H1 (cell line): ENCODE data around the gene SLC35B2. TPM values are rescaled to one million over a fixed set of nuclear protein-coding genes. Genes with fewer than 3 reads are reported as not detected.

Source experiments
- CTCF ChIA-PET: fragments of 300-600 bp; sonication (Branson Sonifier 250); formaldehyde crosslinking; loops from one replicate; lab custom pipeline; 2021; ENCODE audit not compliant: partially characterized antibody; lab: Charles Lee
- POLR2A ChIA-PET: fragments of 300-600 bp; sonication (Branson Sonifier 250); formaldehyde crosslinking; loops from one replicate; lab custom pipeline; 2021; ENCODE audit warnings: inconsistent platforms; ENCODE audit not compliant: partially characterized antibody; lab: Charles Lee
- DNase-seq, 2 experiments: peaks; one replicate each; pipeline versions ENCODE4 v3.0.0 to v3.0.0-alpha.2; 2010 to 2022; ENCODE audit warnings: low spot score in 2 of 2, low read depth in 1 of 2, mixed read lengths in 1 of 2
- FAIRE-seq: peaks from 2 replicates; lab custom pipeline; 2011; peaks lifted over from hg19 to GRCh38; lab: Jason Lieb, UNC
- H2AFZ ChIP-seq: 2 replicates; pipeline ENCODE4 v1.8.1; 2012; ENCODE audit warnings: low read length, inconsistent platforms
- H2AK5ac ChIP-seq: 2 replicates; pipeline ENCODE4 v1.6.1; 2013; ENCODE audit warnings: low read depth, low read length
- H2BK120ac ChIP-seq: replicated peaks from 2 replicates; pipeline ENCODE3; 2013; ENCODE audit warnings: low read depth, low read length, inconsistent platforms
- H2BK12ac ChIP-seq: 2 replicates; pipeline ENCODE4 v1.6.1; 2013; ENCODE audit warnings: low read depth, low read length
- H2BK15ac ChIP-seq: 2 replicates; pipeline ENCODE4 v1.6.1; 2013; ENCODE audit warnings: low read length
- H2BK20ac ChIP-seq: 2 replicates; pipeline ENCODE4 v1.6.1; 2013; ENCODE audit warnings: low read length
- H2BK5ac ChIP-seq: 2 replicates; pipeline ENCODE4 v1.6.1; 2013; ENCODE audit warnings: low read depth, low read length
- H3K14ac ChIP-seq: 2 replicates; pipeline ENCODE4 v1.6.1; 2013; ENCODE audit warnings: inconsistent platforms; ENCODE audit not compliant: insufficient read length
- H3K18ac ChIP-seq: 2 replicates; pipeline ENCODE4 v1.6.1; 2013; ENCODE audit warnings: low read length; ENCODE audit errors: extremely low read depth
- H3K23ac ChIP-seq: 2 replicates; pipeline ENCODE4 v1.6.1; 2013; ENCODE audit warnings: inconsistent platforms; ENCODE audit not compliant: insufficient read length
- H3K23me2 ChIP-seq: 2 replicates; pipeline ENCODE4 v1.6.1; 2013; ENCODE audit warnings: low read depth, low read length
- H3K27ac ChIP-seq: 2 replicates; pipeline ENCODE4 v1.6.1; 2011; ENCODE audit warnings: low read depth, low read length, inconsistent platforms
- H3K27me3 ChIP-seq, 4 experiments: replicated peaks in 1 of 4; 1 replicate in 1 of 4; 2 replicates in 3 of 4; pipeline versions ENCODE4 v1.6.1 to v1.8.1; 2011 to 2013; ENCODE audit warnings: low read length in 3 of 4, mild to moderate bottlenecking in 3 of 4, inconsistent platforms in 2 of 4, mixed read lengths in 2 of 4, moderate library complexity in 1 of 4; ENCODE audit not compliant: control insufficient read depth in 3 of 4, insufficient read depth in 3 of 4; ENCODE audit errors: extremely low read depth in 1 of 4
- H3K36me3 ChIP-seq, 4 experiments: 2 replicates each; pipeline versions ENCODE4 v1.6.1 to v1.8.1; 2011 to 2013; ENCODE audit warnings: mild to moderate bottlenecking in 4 of 4, low read length in 3 of 4, moderate library complexity in 2 of 4, control low read depth in 1 of 4, inconsistent platforms in 1 of 4; ENCODE audit not compliant: insufficient read depth in 4 of 4, control insufficient read depth in 2 of 4
- H3K4ac ChIP-seq: replicated peaks from 2 replicates; pipeline ENCODE3; 2013; ENCODE audit warnings: low read length, low read depth, mixed read lengths, inconsistent platforms; ENCODE audit not compliant: insufficient read length
- H3K4me1 ChIP-seq, 4 experiments: replicated peaks in 1 of 4; 1 replicate in 1 of 4; 2 replicates in 3 of 4; pipeline versions ENCODE4 v1.6.1 to v1.8.1; 2011 to 2013; ENCODE audit warnings: low read length in 3 of 4, inconsistent platforms in 2 of 4, mixed read lengths in 1 of 4; ENCODE audit not compliant: insufficient read depth in 4 of 4, control insufficient read depth in 3 of 4
- H3K4me2 ChIP-seq, 2 experiments: 2 replicates each; pipeline versions ENCODE4 v1.6.1 to v1.8.1; 2011 to 2013; ENCODE audit warnings: low read depth in 2 of 2, low read length in 2 of 2, control low read depth in 1 of 2, inconsistent platforms in 1 of 2, mild to moderate bottlenecking in 1 of 2; ENCODE audit not compliant: insufficient read depth in 1 of 2
- H3K4me3 ChIP-seq, 4 experiments: fragments of 200-600, 300-600 bp in 1 of 4; sonication (generic), shearing (Covaris generic), sonication (Bioruptor Twin) in 1 of 4; 2 replicates each; pipeline versions ENCODE4 v1.5.1 to v1.8.1; 2011 to 2016; ENCODE audit warnings: low read length in 4 of 4, low read depth in 3 of 4, control low read depth in 2 of 4, inconsistent platforms in 2 of 4, mild to moderate bottlenecking in 2 of 4, mixed read lengths in 1 of 4, moderate library complexity in 1 of 4; ENCODE audit not compliant: insufficient read depth in 2 of 4; ENCODE audit errors: extremely low read depth in 1 of 4
- H3K56ac ChIP-seq: replicated peaks from 2 replicates; pipeline ENCODE3; 2013; ENCODE audit warnings: low read depth, mild to moderate bottlenecking, mixed read lengths, low read length, inconsistent platforms; ENCODE audit not compliant: insufficient read length
- H3K79me1 ChIP-seq: 2 replicates; pipeline ENCODE4 v1.6.1; 2013; ENCODE audit warnings: low read depth, low read length, control low read depth
- H3K79me2 ChIP-seq, 2 experiments: 2 replicates each; pipeline versions ENCODE4 v1.6.1 to v1.8.1; 2012 to 2013; ENCODE audit warnings: low read length in 2 of 2, mild to moderate bottlenecking in 2 of 2, inconsistent platforms in 1 of 2; ENCODE audit not compliant: insufficient read depth in 2 of 2, control insufficient read depth in 1 of 2
- H3K9ac ChIP-seq, 4 experiments: replicated peaks in 1 of 4; 1 replicate in 1 of 4; 2 replicates in 3 of 4; pipeline versions ENCODE4 v1.6.1 to v1.8.1; 2011 to 2013; ENCODE audit warnings: low read depth in 3 of 4, low read length in 3 of 4, control low read depth in 2 of 4, mild to moderate bottlenecking in 2 of 4, moderate library complexity in 2 of 4, inconsistent platforms in 1 of 4; ENCODE audit errors: extremely low read depth in 1 of 4
- H3K9me3 ChIP-seq, 2 experiments: 2 replicates each; pipeline versions ENCODE4 v1.6.1 to v1.8.1; 2012 to 2013; ENCODE audit warnings: mild to moderate bottlenecking in 2 of 2, moderate library complexity in 2 of 2, control low read depth in 1 of 2, inconsistent platforms in 1 of 2, low read depth in 1 of 2, low read length in 1 of 2, mixed read lengths in 1 of 2; ENCODE audit not compliant: insufficient read depth in 2 of 2
- H4K20me1 ChIP-seq, 2 experiments: replicated peaks in 1 of 2; 2 replicates each; pipeline versions ENCODE3 to v1.8.1; 2011 to 2013; ENCODE audit warnings: inconsistent platforms in 2 of 2, low read length in 2 of 2, mild to moderate bottlenecking in 1 of 2; ENCODE audit not compliant: insufficient read depth in 2 of 2, control insufficient read depth in 1 of 2
- H4K5ac ChIP-seq: 2 replicates; pipeline ENCODE4 v1.6.1; 2013; ENCODE audit warnings: low read length, low read depth, mixed read lengths, inconsistent platforms; ENCODE audit not compliant: insufficient read length
- H4K8ac ChIP-seq: 2 replicates; pipeline ENCODE4 v1.8.0; 2013; ENCODE audit warnings: mild to moderate bottlenecking, moderate library complexity, low read length, inconsistent platforms; ENCODE audit not compliant: insufficient read depth; ENCODE audit errors: extremely low read depth
- H4K91ac ChIP-seq: replicated peaks from 2 replicates; pipeline ENCODE3; 2013; ENCODE audit warnings: low read length, mixed read lengths, inconsistent platforms; ENCODE audit not compliant: insufficient read length
- RXRA ChIP-seq: IDR thresholded peaks from 2 replicates; pipeline ENCODE4 v1.6.1; 2011; ENCODE audit warnings: low read depth, mild to moderate bottlenecking, low read length, moderate library complexity; ENCODE audit not compliant: insufficient read depth
- WGBS, 2 experiments: shearing (Covaris generic) in 1 of 2; methylation state at CpG; one replicate each; pipeline versions ENCODE4 v1.1.6 to v1.1.7; 2013 to 2015; ENCODE audit warnings: low lambda C conversion rate in 2 of 2, mixed read lengths in 2 of 2, inconsistent platforms in 1 of 2, low coverage in 1 of 2, missing lambda C conversion rate in 1 of 2; ENCODE audit not compliant: insufficient replicate concordance in 2 of 2, insufficient coverage in 1 of 2, insufficient read length in 1 of 2; ENCODE audit errors: extremely low coverage in 1 of 2, missing lambda C conversion rate in 1 of 2; 5-methylcytosine and 5-hydroxymethylcytosine counted together
- polyA plus RNA-seq, 7 experiments: library from polyadenylated mRNA; depleted of rRNA in 3 of 7; stranded (reverse) in 5 of 7; unstranded in 2 of 7; fragments of >200 nt in 5 of 7; fragments of 200-250 nt in 2 of 7; gene quantifications; 1 replicate in 5 of 7; 2 replicates in 1 of 7; 4 replicates in 1 of 7; pipeline versions ENCODE4 v1.2.1 to v1.2.3, GENCODE V29; 2011 to 2013; ENCODE audit warnings: missing spikeins in 2 of 7, mixed read lengths in 2 of 7
- total RNA-seq: library from RNA; stranded (reverse); fragmentation: NEBNext Ultra II Directional; extraction: Animal tissue kit (Norgen Biotek cat#: 25700); gene quantifications from 2 replicates; pipeline ENCODE4 v1.2.1, GENCODE V29; 2021

SLC35B2 gene
- total and polyA plus RNA-seq, 2 of the 8 experiments (the other 6 are each of a cell fraction or from before 2014, with no cell fraction given) = 29.5 to 65.0 TPM

DNA sequence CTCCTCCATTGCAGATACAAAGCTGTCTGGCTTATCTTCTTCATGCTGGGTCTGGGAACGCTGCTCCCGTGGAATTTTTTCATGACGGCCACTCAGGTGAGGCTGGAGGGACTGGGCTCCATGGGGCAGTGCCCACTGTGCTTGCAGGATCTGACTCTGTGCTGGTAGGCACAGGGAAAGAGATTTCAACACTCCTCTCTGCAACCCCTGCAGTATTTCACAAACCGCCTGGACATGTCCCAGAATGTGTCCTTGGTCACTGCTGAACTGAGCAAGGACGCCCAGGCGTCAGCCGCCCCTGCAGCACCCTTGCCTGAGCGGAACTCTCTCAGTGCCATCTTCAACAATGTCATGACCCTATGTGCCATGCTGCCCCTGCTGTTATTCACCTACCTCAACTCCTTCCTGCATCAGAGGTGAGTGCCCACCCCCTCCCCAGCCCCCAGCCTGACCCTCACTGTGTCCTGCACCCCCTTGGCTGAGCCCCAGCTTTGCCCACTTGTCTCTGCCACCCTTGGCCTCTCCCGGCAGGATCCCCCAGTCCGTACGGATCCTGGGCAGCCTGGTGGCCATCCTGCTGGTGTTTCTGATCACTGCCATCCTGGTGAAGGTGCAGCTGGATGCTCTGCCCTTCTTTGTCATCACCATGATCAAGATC is 27.8 kb downstream of the SLC35B2 start:
- no peak for TF ChIP-seq RXRA
- WGBS, 2 experiments = 90% methylated on average over 11 of the region's 11 CpGs; no CpG with 5 or more reads in 1 of the 2 experiments
- no peak overlapping the region for H3K27ac ChIP-seq
- peaks cover 9 to 42% of the 10 kb centered on the region in 2 experiments; a peak in 3 of 4 replicates for H3K79me2 ChIP-seq
- H3K4me2 ChIP-seq = no peak overlapping the region
- H3K4me1 ChIP-seq = peaks cover 9 to 32% (median 22%) of the 10 kb centered on the region in 4 experiments
- no peak overlapping the region for H2BK120ac ChIP-seq
- H3K4ac ChIP-seq = no peak overlapping the region
- no peak overlapping the region for H4K5ac ChIP-seq
- no peak overlapping the region for H4K91ac ChIP-seq
- H3K79me1 ChIP-seq = peaks cover 29% of the 10 kb centered on the region
- ChIA-PET CTCF (interaction anchor here (0.9 to 19.4 kb wide), 8 partner anchors 13 to 130 kb away, joined by 3 to 287 read pairs (median 4); no protein-coding TSS in a partner anchor), POLR2A (interaction anchor here (1.0 to 21.0 kb wide), 7 partner anchors 8 to 49 kb away, joined by 3 to 477 read pairs (median 4); partner anchors contain the start of genes HSP90AB1, MYMX and SLC35B2)
- H3K9me3 ChIP-seq = no peaks in the 10 kb centered on the region
- H4K20me1 ChIP-seq = peaks cover 33 to 46% of the 10 kb centered on the region in 2 experiments
- no peak overlapping the region for H3K14ac ChIP-seq
- H4K8ac ChIP-seq = no peak overlapping the region
- no peak overlapping the region for H2AK5ac ChIP-seq
- no peak overlapping the region for H3K56ac ChIP-seq
- no peaks in the 10 kb centered on the region for H3K27me3 ChIP-seq
- no peak overlapping the region for H3K4me3 ChIP-seq
- peaks cover 26 to 58% (median 45%) of the 10 kb centered on the region in 4 experiments for H3K36me3 ChIP-seq
- no peak overlapping the region for H3K18ac ChIP-seq
- DNase-seq (no peak), FAIRE-seq (no peak)
- no peak overlapping the region for H3K23ac ChIP-seq
- peaks cover 3% of the 10 kb centered on the region; the same call in 1 of the 2 replicates for H3K23me2 ChIP-seq
- H2BK20ac ChIP-seq = no peak overlapping the region
- H3K9ac ChIP-seq = no peak overlapping the region
- no peak overlapping the region for H2BK12ac ChIP-seq
- H2AFZ ChIP-seq = no peak overlapping the region
- no peak overlapping the region; the same call in 1 of the 2 replicates for H2BK5ac ChIP-seq
- no peak overlapping the region for H2BK15ac ChIP-seq
